ENCODE measurements around the gene CD83.

Gene CD83

DNA sequence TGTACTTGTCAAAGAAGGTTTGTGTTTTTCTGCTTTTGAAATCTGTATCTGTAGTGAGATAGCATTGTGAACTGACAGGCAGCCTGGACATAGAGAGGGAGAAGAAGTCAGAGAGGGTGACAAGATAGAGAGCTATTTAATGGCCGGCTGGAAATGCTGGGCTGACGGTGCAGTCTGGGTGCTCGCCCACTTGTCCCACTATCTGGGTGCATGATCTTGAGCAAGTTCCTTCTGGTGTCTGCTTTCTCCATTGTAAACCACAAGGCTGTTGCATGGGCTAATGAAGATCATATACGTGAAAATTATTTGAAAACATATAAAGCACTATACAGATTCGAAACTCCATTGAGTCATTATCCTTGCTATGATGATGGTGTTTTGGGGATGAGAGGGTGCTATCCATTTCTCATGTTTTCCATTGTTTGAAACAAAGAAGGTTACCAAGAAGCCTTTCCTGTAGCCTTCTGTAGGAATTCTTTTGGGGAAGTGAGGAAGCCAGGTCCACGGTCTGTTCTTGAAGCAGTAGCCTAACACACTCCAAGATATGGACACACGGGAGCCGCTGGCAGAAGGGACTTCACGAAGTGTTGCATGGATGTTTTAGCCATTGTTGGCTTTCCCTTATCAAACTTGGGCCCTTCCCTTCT lies 18.4 kb downstream of the CD83 start:
- no peak overlapping the region for H3K9ac ChIP-seq (ENCODE audit: low read length in 2 of 2)
- H3K27ac ChIP-seq (ENCODE audit: low read length): no peak overlapping the region
- no peaks in the 10 kb centered on the region for H3K4me1 ChIP-seq (ENCODE audit: control insufficient read depth, insufficient read depth, low read length)
- H3K4me3 ChIP-seq (ENCODE audit: low read length in 2 of 2): no peak overlapping the region
- no peaks in the 10 kb centered on the region for H3K9me3 ChIP-seq (ENCODE audit: control insufficient read depth in 2 of 2, low read length in 2 of 2)
- H3K36me3 ChIP-seq (ENCODE audit: control insufficient read depth in 2 of 2, insufficient read depth in 2 of 2, low read length in 2 of 2): peaks cover 0 to 2% of the 10 kb centered on the region in 2 donors
- H3K27me3 ChIP-seq (ENCODE audit: control insufficient read depth in 1 of 2, insufficient read depth in 2 of 2, low read length in 2 of 2): no peaks in the 10 kb centered on the region

GRCh38 chr6:14138701-14139215 lies 21.2 kb downstream of the CD83 start:
- Histone ChIP-seq H3K4me1 (ENCODE audit: control insufficient read depth, insufficient read depth, low read length) (no peaks in the 10 kb centered on the region), H3K36me3 (ENCODE audit: control insufficient read depth in 2 of 2, insufficient read depth in 2 of 2, low read length in 2 of 2) (no peaks in the 10 kb centered on the region), H3K27ac (ENCODE audit: low read length) (no peak overlapping the region), H3K27me3 (ENCODE audit: control insufficient read depth in 1 of 2, insufficient read depth in 2 of 2, low read length in 2 of 2) (no peaks in the 10 kb centered on the region), H3K4me3 (ENCODE audit: low read length in 2 of 2) (no peak overlapping the region), H3K9ac (ENCODE audit: low read length in 2 of 2) (no peak overlapping the region), H3K9me3 (ENCODE audit: control insufficient read depth in 2 of 2, low read length in 2 of 2) (no peaks in the 10 kb centered on the region)

DNA sequence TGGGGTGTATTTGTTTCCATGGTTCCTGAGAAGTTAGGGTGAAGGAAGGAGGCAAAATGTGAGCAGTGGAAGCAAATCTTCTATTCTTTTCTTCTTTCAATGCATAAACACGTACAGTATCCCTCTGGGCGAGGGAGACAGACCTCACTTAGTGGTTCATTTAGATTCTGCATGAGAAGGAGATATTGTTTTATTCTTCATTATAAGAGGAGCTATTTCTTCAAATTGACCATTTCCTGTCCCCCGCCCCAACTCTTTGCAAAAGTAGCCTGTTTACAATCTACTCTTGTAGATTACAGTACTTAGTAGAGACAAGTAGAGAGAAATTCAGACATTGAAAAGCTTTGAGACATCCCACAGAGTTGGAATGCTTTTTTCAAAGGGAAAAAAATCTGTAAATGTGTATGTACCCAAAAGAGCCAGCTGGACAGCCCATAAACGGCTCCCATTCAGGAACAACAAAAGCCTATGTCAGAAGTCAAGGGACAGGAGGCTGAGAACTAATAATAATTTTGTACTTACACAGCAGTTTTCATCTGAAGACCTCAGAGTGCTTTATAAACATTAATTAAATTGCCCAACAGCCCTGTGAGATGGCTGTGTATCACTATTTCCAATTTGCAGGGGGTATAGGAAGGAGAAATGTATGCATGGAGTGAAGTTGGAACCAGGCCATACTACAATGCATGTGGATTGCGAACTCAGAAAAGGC lies 23.9 kb downstream of the CD83 start:
- Histone ChIP-seq H3K4me3 (ENCODE audit: low read length in 2 of 2) (no peak overlapping the region), H3K36me3 (ENCODE audit: control insufficient read depth in 2 of 2, insufficient read depth in 2 of 2, low read length in 2 of 2) (no peaks in the 10 kb centered on the region), H3K27me3 (ENCODE audit: control insufficient read depth in 1 of 2, insufficient read depth in 2 of 2, low read length in 2 of 2) (no peaks in the 10 kb centered on the region), H3K9ac (ENCODE audit: low read length in 2 of 2) (no peak overlapping the region), H3K4me1 (ENCODE audit: control insufficient read depth, insufficient read depth, low read length) (no peaks in the 10 kb centered on the region), H3K27ac (ENCODE audit: low read length) (no peak overlapping the region), H3K9me3 (ENCODE audit: control insufficient read depth in 2 of 2, low read length in 2 of 2) (no peaks in the 10 kb centered on the region)

DNA sequence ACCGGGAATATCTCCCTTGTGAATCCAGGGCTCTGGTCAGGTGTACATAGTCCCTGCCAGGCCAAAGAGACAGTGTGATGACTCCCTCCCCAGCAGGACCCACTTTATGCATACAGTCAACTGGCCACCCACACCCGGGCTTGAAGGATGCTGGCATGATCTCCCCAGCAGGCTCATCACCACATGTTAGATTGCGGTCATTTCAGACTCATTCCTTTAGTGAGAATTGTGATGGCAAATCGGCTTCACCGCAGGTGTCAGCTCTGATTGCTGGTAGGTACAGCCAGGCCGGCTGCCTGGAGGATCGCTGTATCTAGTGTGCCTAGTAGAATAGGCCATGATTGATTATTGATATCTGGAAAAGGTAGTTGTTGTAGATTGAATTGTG lies 24.5 kb downstream of the CD83 start:
- H3K36me3 ChIP-seq (ENCODE audit: control insufficient read depth in 2 of 2, insufficient read depth in 2 of 2, low read length in 2 of 2): no peaks in the 10 kb centered on the region
- H3K27me3 ChIP-seq (ENCODE audit: control insufficient read depth in 1 of 2, insufficient read depth in 2 of 2, low read length in 2 of 2): no peaks in the 10 kb centered on the region
- no peaks in the 10 kb centered on the region for H3K9me3 ChIP-seq (ENCODE audit: control insufficient read depth in 2 of 2, low read length in 2 of 2)
- no peak overlapping the region for H3K27ac ChIP-seq (ENCODE audit: low read length)
- no peaks in the 10 kb centered on the region for H3K4me1 ChIP-seq (ENCODE audit: control insufficient read depth, insufficient read depth, low read length)
- H3K9ac ChIP-seq (ENCODE audit: low read length in 2 of 2): no peak overlapping the region
- H3K4me3 ChIP-seq (ENCODE audit: low read length in 2 of 2): no peak overlapping the region

- Histone ChIP-seq H3K36me3 (ENCODE audit: control insufficient read depth in 2 of 2, insufficient read depth in 2 of 2, low read length in 2 of 2) (no peaks in the 10 kb centered on the region), H3K27me3 (ENCODE audit: control insufficient read depth in 1 of 2, insufficient read depth in 2 of 2, low read length in 2 of 2) (no peaks in the 10 kb centered on the region), H3K9ac (ENCODE audit: low read length in 2 of 2) (no peak overlapping the region), H3K27ac (ENCODE audit: low read length) (no peak overlapping the region), H3K4me1 (ENCODE audit: control insufficient read depth, insufficient read depth, low read length) (no peaks in the 10 kb centered on the region), H3K9me3 (ENCODE audit: control insufficient read depth in 2 of 2, low read length in 2 of 2) (no peaks in the 10 kb centered on the region), H3K4me3 (ENCODE audit: low read length in 2 of 2) (no peak overlapping the region)
These were observed 25.1 kb downstream of the CD83 start for GRCh38 chr6:14142511-14143223.

DNA sequence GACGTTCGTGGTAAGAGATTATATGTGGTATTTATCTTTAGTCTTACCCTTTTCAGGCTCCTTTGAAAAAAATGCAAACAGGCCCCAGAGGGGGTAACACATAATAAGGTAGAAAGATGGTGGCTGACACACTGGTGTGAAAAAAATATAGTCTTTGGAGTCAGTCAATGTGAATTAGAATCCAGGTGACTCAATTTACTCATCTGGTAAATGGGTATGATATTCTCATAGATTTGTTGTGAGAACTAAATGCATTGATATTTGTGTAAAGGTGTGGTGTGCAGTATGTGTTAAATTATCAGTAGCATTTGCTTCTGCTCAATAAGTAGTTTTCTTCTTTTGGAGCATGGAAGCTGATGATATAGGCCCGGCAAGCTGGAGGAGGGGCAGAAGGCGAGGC lies 25.7 kb downstream of the CD83 start:
- H3K4me1 ChIP-seq (ENCODE audit: control insufficient read depth, insufficient read depth, low read length): no peaks in the 10 kb centered on the region

GRCh38 chr6:14144678-14145113 lies 27.1 kb downstream of the CD83 start:
- Histone ChIP-seq H3K36me3 (ENCODE audit: control insufficient read depth in 2 of 2, insufficient read depth in 2 of 2, low read length in 2 of 2) (no peaks in the 10 kb centered on the region), H3K4me3 (ENCODE audit: low read length in 2 of 2) (no peak overlapping the region), H3K4me1 (ENCODE audit: control insufficient read depth, insufficient read depth, low read length) (no peaks in the 10 kb centered on the region), H3K27ac (ENCODE audit: low read length) (no peak overlapping the region), H3K9me3 (ENCODE audit: control insufficient read depth in 2 of 2, low read length in 2 of 2) (no peaks in the 10 kb centered on the region), H3K27me3 (ENCODE audit: control insufficient read depth in 1 of 2, insufficient read depth in 2 of 2, low read length in 2 of 2) (peaks cover 0 to 2% of the 10 kb centered on the region in 2 donors), H3K9ac (ENCODE audit: low read length in 2 of 2) (no peak overlapping the region)

More for the DNA sequence above, 25.7 kb downstream of the CD83 start:
- H3K27ac ChIP-seq (ENCODE audit: low read length): no peak overlapping the region
- no peaks in the 10 kb centered on the region for H3K36me3 ChIP-seq (ENCODE audit: control insufficient read depth in 2 of 2, insufficient read depth in 2 of 2, low read length in 2 of 2)
- H3K4me3 ChIP-seq (ENCODE audit: low read length in 2 of 2): no peak overlapping the region
- H3K9ac ChIP-seq (ENCODE audit: low read length in 2 of 2): no peak overlapping the region
- peaks cover 0 to 2% of the 10 kb centered on the region in 2 donors for H3K27me3 ChIP-seq (ENCODE audit: control insufficient read depth in 1 of 2, insufficient read depth in 2 of 2, low read length in 2 of 2)
- no peaks in the 10 kb centered on the region for H3K9me3 ChIP-seq (ENCODE audit: control insufficient read depth in 2 of 2, low read length in 2 of 2)

- Histone ChIP-seq H3K4me1 (ENCODE audit: control insufficient read depth, insufficient read depth, low read length) (no peaks in the 10 kb centered on the region), H3K27ac (ENCODE audit: low read length) (no peak overlapping the region), H3K36me3 (ENCODE audit: control insufficient read depth in 2 of 2, insufficient read depth in 2 of 2, low read length in 2 of 2) (no peaks in the 10 kb centered on the region), H3K27me3 (ENCODE audit: control insufficient read depth in 1 of 2, insufficient read depth in 2 of 2, low read length in 2 of 2) (peaks cover 0 to 2% of the 10 kb centered on the region in 2 donors), H3K9ac (ENCODE audit: low read length in 2 of 2) (no peak overlapping the region), H3K9me3 (ENCODE audit: control insufficient read depth in 2 of 2, low read length in 2 of 2) (no peaks in the 10 kb centered on the region), H3K4me3 (ENCODE audit: low read length in 2 of 2) (no peak overlapping the region)
These were observed 29.0 kb downstream of the CD83 start for GRCh38 chr6:14146506-14147096.

GRCh38 chr6:14147891-14148290 lies 30.3 kb downstream of the CD83 start:
- no peak overlapping the region for H3K4me3 ChIP-seq (ENCODE audit: low read length in 2 of 2)
- peaks cover 0 to 2% of the 10 kb centered on the region in 2 donors for H3K27me3 ChIP-seq (ENCODE audit: control insufficient read depth in 1 of 2, insufficient read depth in 2 of 2, low read length in 2 of 2)
- no peak overlapping the region for H3K9ac ChIP-seq (ENCODE audit: low read length in 2 of 2)
- H3K9me3 ChIP-seq (ENCODE audit: control insufficient read depth in 2 of 2, low read length in 2 of 2): no peaks in the 10 kb centered on the region
- no peak overlapping the region for H3K27ac ChIP-seq (ENCODE audit: low read length)
- no peaks in the 10 kb centered on the region for H3K36me3 ChIP-seq (ENCODE audit: control insufficient read depth in 2 of 2, insufficient read depth in 2 of 2, low read length in 2 of 2)
- no peaks in the 10 kb centered on the region for H3K4me1 ChIP-seq (ENCODE audit: control insufficient read depth, insufficient read depth, low read length)

DNA sequence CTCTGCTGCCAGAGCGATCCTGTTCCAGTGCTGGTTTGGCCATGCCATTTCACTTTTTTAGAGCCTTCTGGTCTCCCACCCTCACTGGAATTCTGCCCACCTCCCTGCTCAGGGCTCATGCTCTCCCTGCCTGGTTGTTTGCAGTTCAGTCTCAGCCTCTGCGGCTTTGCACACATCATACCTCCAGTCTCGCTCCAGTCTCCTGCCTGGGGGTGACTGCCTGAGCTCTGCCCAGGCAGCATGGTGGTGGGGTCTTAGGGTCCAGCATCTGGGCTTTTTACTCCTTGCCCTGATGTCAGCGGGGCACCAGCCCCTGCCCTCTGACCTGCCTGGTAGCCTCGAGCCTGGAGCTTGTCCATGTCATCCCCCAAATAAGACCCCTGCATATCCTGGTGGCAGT lies 30.9 kb downstream of the CD83 start:
- Histone ChIP-seq H3K4me1 (ENCODE audit: control insufficient read depth, insufficient read depth, low read length) (no peaks in the 10 kb centered on the region), H3K27me3 (ENCODE audit: control insufficient read depth in 1 of 2, insufficient read depth in 2 of 2, low read length in 2 of 2) (peaks cover 0 to 3% of the 10 kb centered on the region in 2 donors), H3K9ac (ENCODE audit: low read length in 2 of 2) (no peak overlapping the region), H3K4me3 (ENCODE audit: low read length in 2 of 2) (no peak overlapping the region), H3K36me3 (ENCODE audit: control insufficient read depth in 2 of 2, insufficient read depth in 2 of 2, low read length in 2 of 2) (no peaks in the 10 kb centered on the region), H3K9me3 (ENCODE audit: control insufficient read depth in 2 of 2, low read length in 2 of 2) (no peaks in the 10 kb centered on the region), H3K27ac (ENCODE audit: low read length) (no peak overlapping the region)
